Subcutaneous adipose tissue (tissue), 4 donors: Measurements from ENCODE around the gene TYR. TPM values are rescaled to one million over a fixed set of nuclear protein-coding genes. Genes with fewer than 3 reads are reported as not detected.

Experiments used
- total RNA-seq, 4 donors: library from RNA; depleted of rRNA; stranded (reverse); fragments of >200 nt; gene quantifications; one replicate each; pipeline ENCODE4 v1.1.0, GENCODE V29; 2016
- TF ChIP-seq, protein P1 (sequence below): fragments of 450-650 bp; IDR thresholded peaks from one replicate; pipeline ENCODE4 v1.5.1; 2016; ENCODE audit warnings: low read depth, mild to moderate bottlenecking, control low read depth, antibody characterized with exemption, moderate library complexity

Gene TYR
- total RNA-seq, 4 donors from 2014 or later: not detected

DNA sequence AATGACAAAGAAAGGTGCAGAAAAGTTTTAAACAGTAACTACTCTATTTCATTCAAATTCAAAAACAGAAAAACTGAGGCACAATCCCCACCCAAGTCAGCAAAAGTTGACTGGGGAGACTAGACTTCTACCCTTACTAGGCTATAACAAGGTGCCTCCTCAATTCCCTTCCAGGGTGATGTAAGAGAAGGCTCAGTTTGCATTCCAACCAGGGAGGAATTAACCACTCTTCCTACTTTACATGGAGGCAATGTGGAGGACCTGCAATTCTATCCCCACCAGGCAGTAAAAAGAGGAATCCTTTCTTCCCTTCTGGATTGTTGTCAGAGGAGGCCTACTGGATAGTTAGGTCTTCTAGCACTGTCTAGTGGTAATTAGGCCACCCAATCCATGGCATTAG lies 26.1 kb downstream of the TYR start:
- TF ChIP-seq, protein P1, sequence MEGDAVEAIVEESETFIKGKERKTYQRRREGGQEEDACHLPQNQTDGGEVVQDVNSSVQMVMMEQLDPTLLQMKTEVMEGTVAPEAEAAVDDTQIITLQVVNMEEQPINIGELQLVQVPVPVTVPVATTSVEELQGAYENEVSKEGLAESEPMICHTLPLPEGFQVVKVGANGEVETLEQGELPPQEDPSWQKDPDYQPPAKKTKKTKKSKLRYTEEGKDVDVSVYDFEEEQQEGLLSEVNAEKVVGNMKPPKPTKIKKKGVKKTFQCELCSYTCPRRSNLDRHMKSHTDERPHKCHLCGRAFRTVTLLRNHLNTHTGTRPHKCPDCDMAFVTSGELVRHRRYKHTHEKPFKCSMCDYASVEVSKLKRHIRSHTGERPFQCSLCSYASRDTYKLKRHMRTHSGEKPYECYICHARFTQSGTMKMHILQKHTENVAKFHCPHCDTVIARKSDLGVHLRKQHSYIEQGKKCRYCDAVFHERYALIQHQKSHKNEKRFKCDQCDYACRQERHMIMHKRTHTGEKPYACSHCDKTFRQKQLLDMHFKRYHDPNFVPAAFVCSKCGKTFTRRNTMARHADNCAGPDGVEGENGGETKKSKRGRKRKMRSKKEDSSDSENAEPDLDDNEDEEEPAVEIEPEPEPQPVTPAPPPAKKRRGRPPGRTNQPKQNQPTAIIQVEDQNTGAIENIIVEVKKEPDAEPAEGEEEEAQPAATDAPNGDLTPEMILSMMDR: no peak

DNA sequence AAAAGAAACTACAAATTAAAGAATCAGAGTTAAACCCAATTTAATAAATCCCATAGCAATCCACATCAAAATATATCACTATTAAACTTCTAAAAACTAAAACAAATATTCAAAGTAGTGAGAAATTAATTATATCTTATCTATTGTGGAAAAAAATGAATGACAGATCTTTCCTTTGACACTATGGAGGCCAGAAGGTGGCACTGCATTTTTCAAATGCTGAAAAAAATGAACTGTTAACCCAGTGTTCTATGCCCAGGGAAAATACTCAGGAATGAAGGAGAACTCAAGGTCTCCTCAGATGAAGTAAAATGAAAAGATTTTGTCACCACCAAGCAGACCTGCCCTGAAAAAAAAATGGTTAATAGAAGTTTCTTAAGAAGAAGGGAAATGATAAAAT lies 27.7 kb downstream of the TYR start:
- TF ChIP-seq, protein P1: no peak

DNA sequence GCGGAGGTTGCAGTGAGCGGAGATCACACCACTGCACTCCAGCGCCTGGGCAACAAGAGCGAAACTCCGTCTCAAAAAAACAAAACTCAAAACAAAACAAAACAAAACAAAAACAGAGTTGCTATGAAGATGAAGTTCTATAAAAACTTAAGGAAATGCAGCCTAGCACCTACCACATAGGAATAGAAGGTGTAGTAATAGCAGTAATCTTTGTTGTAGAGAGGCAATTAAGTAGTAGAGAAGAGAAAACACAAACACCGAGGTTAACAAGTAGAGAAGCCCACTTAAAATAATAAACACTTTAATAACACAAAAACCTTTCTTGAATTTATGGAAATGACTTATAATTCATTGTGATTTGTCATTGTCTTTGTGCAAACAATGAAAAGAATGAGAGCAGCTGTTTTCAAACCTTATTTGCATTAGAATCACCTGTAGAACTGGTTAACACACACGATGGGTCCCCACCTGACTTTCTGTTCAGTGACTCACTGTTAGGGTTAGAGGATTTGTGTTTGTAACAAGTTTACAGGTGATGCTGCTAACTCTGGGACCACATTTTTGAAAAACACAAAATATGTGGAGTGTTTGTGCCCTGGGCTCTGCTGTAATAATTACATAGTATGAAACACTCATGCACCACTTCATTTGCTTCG lies 43.1 kb downstream of the TYR start:
- TF ChIP-seq, protein P1: no peak

DNA sequence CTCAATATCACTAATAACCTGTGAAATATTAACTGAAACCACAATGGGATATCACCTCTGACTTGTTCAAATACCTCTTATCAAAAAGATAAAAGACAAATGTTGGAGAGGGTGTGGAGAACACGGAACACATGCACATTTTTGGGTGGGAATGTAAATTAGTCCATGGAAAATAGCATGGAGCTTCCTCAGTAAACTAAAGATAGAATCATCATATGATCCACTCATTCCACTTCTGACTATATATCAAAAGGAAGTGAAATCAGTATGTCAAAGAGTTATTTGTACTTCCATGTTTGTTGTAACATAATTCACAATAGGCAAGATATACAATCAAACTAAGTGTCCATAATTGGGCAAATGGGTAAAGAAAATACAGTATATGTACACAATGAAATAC lies 57.4 kb downstream of the TYR start:
- TF ChIP-seq, protein P1: no peak

DNA sequence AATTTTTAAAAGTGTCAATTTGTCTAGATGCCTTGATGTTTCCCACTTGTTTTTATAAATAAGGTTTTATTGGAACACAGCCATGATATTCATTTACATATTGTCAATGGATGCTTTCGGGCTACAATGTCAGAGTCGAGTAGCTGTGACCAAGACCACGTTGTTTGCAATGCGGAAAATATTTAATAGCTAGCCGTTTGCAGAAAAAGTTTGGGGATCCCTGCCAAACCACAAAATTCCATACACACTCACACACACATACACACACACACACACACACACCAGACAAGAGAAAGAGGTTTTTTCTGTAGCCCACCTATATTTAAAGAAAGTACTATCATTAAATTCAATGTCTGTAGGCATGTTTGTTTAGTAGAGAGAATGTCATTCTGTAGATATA lies 58.3 kb downstream of the TYR start:
- TF ChIP-seq, protein P1: no peak

DNA sequence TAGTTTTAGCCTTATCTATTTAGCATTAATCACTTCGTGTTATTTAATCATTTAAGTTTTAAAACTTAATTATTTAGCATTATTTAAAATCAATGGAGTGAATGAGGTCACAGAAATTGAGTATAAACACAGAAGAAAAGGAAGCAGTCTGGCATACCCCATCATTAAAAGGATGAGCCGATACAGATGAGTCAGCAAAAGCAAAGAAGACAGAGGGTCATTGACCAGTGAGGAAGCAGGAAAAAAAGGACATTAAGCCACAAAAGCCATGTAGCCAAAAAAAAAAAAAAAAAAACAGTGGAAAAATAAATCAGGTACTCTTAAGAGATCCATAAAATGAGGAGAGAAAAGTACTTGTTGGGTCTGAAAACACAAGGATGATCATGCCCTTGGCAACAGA lies 71.5 kb downstream of the TYR start:
- TF ChIP-seq, protein P1: no peak

DNA sequence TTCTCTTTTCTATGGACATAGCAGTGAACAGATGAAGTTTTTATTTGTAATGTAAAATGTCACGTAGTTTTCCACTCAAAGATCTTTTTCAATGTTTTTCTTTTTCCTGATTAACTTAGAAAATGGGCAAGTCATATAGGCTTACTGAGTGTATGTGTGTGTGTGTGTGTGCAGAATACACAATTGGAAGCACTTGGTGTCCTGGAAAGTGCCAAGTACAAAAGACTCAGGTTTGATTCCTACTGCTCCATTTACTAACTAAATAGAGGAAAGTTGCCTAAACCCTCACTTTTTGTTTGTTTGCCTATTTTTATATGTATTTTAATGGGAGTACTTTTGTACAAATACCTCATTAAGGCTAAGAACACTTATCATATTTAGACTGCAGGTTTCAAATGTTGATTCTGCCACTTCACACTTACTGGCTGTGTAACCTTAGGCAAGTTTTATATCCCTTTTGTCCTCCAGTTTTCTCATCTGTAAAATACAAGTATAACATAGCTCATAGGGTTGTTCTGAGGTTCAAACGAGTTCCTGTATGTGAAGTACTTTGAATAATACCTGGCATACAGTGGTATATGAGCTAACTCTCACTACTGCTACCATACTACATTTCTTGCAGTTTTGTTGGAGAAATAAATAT lies 90.1 kb downstream of the TYR start:
- TF ChIP-seq, protein P1: no peak
